COR-L47 (cell line): Measurements from ENCODE around the gene LAPTM4A.
"Not testable (repeated sequence)": the region's sequence is repeated elsewhere in the genome, so short reads cannot be mapped to it uniquely, and the experiment has no call there.

ENCODE experiments used
- DNase-seq: peaks from one replicate; lab custom pipeline; 2025; lab: John Stamatoyannopoulos, UW

Gene LAPTM4A

GRCh38 chr2:20076757-20077156 lies 25.3 kb upstream of the LAPTM4A start:
- no peak for DNase-seq

- DNase-seq, result no peak
Measured at GRCh38 chr2:20074901-20075300, 23.5 kb upstream of the LAPTM4A start.

- not testable (repeated sequence) for DNase-seq
Measured at GRCh38 chr2:20074046-20074648, 22.7 kb upstream of the LAPTM4A start.

DNA sequence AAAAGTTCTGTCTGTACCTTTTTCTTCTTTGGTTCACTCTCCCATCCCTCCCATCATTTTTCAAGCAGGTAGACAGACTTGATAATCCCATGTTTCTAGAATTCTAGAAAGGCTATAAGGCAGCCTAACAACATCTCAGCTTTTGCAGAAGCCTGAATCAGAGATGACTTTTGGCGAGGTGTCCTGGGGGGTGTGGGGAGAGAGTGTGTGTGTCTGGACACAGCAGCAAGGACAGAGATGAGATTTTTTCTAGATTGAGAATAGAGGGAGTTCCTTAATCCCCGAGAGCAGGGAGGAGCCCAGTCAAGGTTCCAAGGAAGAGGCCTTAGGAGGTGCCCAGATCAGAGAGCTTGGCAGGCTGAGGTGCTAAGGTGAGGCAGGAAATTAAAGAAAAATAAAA lies 22.0 kb upstream of the LAPTM4A start:
- no peak for DNase-seq

DNA sequence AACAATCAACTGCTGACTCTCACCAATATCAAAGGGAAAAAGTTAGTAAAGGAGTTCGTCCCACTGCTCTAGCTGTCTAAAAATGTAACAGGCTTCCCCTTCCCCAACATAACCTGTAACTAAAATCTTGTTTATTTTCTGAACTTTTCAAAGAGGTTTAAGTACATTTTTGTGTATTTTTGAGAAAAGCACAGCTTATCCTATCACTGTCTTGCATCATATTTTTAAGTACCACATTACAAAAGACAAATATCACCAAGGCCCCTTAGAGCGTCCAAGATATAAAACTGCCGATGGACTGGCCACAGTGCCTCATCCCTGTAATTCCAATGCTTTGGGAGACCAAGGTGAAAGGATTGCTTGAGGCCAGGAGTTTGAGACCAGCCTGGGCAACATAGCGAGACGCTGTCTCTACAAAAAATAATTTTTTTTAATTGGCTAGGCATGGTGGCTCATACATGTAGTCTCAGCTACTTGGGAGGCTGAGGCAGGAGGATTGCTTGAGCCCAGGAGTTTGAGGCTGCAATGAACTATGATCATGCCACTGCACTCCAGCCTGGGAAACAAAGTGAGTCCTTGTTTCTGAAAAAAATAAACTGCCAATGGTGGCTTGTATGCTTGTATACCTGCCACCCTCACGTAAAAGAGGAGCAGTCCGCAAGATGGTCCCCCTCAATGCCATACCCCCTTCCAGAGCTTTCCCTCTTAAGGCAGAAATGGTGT lies 21.2 kb upstream of the LAPTM4A start:
- no peak for DNase-seq

DNA sequence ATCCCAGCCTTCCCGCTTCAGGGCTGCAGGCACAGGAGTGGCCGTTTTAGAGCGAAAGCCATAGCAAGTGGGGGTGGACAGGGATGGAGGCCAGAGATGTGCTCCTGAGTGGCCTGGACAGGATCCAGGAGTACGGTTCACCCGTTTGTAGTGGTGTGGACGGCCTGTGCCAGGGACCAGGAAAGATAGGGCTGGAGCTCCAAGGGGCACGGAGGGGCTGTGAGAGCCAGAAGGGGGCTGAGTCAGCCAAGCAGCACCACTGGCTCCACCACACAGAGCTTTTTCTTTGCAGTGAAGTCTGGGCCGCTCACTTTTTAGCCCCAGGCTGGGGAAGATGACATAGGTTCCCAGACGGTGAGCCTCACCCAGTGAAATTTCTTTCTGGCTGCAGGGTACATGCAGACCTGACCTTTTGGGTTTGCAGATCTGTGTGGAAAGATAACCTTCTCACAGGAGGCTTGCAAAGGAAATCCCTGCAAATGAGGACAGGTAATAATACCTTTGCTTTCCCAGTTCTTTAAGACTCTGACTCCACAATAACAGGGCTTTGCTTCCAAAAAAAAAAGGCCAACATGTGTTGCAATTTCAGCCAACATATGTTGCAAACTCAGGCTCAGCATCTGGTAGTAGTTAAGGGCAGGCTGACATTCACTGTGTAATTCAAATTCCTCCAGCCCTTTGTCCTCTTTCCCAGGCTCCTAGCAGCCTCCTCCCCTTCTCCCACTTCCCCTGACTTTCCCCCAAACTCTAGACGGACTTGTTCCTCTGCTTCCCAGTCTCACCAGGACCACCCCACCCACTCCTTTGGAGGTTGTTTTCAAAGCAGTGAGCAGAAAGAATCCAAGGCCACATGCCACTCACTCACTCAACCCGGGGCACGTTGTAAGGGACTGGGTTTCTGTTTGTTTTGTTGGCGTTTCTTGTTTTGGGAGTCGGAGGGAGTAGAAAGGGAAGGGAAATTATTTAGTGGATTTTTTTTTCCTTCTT lies 20.3 kb upstream of the LAPTM4A start:
- no peak for DNase-seq

DNA sequence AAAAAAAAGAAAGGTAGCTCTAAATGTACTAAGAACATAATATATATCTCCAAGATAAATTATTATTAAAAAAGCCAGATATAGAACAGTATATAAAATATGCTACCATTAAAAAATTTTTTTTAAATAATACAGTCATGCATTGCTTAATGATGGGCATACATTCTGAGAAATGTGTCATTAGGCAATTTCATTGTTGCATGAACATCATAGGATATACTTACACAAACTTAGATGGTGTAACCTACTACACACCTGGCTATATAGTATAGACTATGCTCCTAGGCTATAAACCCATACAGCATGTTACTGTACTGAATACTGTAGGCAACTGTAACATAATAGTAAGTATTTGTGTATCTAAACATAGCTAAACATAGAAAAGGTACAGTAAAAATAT lies 18.3 kb upstream of the LAPTM4A start:
- DNase-seq, result no peak

GRCh38 chr2:20067992-20068584 lies 16.7 kb upstream of the LAPTM4A start:
- no peak for DNase-seq

DNA sequence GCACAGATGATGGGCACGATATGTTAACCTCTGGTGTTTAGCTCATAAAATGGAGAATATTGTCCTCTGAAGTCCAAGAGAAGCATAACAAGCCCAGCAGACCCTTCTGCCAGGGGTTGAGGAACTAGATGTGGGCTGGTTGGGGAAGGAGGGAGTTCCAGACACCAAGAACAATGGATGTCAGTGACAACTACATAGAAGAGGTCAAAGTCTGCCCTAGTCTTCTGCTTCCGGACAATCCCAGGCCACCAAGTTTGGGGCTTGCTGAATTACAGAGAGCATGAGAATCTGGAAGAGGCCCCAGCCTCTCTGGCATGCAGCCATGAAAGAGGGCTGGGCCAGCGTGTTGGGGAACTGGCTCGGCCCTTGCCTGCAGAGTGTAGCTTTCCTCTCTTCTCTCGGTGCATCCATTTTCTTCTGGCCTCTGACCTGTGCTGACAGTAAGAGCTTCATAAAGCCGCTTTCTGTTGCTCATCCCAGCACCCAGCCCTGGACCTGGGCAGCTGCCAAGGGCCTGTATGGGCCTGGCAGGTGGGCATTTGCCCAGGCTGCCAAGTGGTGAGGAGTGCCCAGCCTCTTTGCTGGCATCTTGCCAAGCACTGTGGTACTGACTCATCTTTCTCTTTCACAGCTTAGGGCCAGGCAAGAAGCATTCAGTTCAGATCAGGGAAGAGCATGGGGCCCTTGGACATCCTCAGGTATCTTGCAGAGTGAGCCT lies 14.6 kb upstream of the LAPTM4A start:
- peak; percentile 99 for DNase-seq

DNA sequence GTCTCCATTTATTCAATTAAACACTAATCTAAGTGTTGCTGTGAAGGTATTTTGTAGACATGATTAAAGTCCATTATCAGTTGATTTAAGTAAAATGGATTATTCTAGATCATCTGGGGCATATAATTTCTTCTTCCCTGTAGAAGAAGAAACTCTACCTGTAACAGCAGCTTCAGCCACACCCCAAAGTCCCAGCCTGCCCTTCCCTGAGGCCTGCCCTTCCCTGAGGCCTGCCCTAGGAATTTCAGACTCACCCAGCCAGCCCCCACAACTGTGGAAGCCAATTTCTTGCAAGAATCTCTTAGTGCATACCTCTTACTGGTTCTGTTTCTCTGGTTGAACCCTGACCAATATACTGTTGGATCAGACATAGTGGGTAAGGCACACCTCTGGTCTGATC lies 13.4 kb upstream of the LAPTM4A start:
- DNase-seq, result no peak

DNA sequence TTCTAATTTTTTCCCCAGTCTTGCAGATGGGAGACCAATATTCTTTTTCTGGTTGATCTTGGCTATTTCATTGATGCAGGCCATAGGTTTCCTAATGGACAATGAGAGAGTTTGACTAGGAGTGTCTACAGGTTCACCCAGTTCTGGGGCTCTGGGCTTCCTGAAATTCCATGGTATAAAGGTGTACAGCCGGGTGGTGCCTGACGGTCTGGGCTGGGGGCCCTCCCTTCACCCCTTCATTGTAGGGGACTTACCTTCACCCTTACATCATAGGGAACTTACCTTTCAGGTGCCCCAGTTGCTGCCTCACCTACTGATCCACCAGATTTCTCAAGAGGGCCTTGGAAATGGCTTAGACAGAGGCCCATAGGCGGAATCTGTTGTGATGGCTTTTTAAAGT lies 13.0 kb upstream of the LAPTM4A start:
- no peak for DNase-seq

- DNase-seq, result no peak
Measured at GRCh38 chr2:20062615-20063545, 11.5 kb upstream of the LAPTM4A start.

DNA sequence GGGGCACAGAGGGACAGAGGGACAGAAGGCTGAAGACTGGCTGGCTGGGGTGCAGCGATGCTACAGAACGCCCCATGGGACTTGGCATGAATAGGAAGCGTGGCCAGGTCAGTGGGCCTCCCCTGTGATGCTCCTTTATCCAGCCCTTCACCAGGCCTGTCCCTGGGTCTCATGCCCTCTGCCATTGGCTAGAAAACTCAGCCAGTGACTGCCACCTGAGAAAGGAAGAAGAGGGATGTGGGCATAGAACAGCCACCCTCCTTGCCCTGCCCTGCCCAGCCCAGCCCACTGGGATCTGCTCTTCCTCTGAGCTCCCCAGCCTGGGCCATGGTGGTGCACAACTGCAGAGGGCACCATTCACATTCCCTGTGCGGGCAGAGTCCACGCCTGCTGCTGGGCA lies 10.5 kb upstream of the LAPTM4A start:
- no peak for DNase-seq

DNA sequence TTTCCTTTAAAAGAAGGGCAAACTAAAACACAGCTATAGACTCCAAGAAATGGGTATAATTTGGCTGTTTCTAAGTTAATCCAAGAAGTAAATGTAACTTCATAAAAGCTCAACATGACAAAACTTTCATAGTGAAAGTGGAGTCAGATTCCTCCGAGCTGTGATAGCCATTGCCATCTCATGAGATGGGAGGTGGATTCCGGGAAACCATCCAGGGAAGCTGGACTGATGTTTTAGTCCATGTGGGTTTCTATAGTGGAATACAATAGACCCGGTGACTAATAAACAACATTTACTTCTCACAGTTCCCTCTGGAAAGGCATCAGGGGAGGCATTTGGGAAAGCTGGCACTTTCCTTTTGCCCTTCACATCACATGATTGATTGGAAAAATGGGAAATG lies 10.0 kb upstream of the LAPTM4A start:
- DNase-seq, result no peak

GRCh38 chr2:20060106-20060505 lies 8.7 kb upstream of the LAPTM4A start:
- DNase-seq, result no peak

GRCh38 chr2:20057268-20057667 lies 5.8 kb upstream of the LAPTM4A start:
- DNase-seq, result no peak

DNA sequence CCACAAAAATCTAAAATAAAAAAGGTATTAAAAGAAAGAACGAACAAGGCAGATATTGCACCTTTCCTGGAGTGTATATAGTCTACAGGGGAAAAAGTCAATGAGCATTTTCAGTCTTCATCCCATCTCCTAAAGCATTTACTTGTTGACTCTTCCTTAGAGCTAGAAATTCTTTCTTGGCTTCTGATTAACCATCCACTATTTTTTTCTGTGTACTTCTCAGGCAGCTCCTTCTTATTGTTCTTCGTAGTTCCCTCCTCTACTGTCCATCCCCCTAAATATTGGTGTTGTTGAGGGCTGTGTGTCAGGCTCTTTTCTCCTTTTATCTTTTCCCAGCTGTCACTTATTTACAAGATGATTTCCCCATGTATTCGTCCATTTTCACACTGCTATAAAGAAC lies 3.5 kb upstream of the LAPTM4A start:
- no peak for DNase-seq

- no peak for DNase-seq
Measured at GRCh38 chr2:20054119-20054518, 2.7 kb upstream of the LAPTM4A start.

- peak; percentile 32 for DNase-seq
Measured at GRCh38 chr2:20052861-20053281, 1.4 kb upstream of the LAPTM4A start.

GRCh38 chr2:20052229-20052851 lies 912 bp upstream of the LAPTM4A start:
- DNase-seq, result no peak
